GM23248 (cell line): ENCODE results near the gene CHRNG.

Experiments used
- EZH2 ChIP-seq: fragments of 200-600 bp; sonication (generic); IDR thresholded peaks from 2 replicates; pipeline ENCODE4 v1.6.1; 2018; ENCODE audit warnings: antibody characterized with exemption, mild to moderate bottlenecking; ENCODE audit not compliant: insufficient read depth, poor library complexity, severe bottlenecking
- EZH2phosphoT487 ChIP-seq: fragments of 200-600 bp; sonication (generic); IDR thresholded peaks from 2 replicates; pipeline ENCODE4 v1.6.1; 2018; ENCODE audit warnings: antibody characterized with exemption, moderate library complexity, mild to moderate bottlenecking, low read depth; ENCODE audit not compliant: insufficient read depth

DNA sequence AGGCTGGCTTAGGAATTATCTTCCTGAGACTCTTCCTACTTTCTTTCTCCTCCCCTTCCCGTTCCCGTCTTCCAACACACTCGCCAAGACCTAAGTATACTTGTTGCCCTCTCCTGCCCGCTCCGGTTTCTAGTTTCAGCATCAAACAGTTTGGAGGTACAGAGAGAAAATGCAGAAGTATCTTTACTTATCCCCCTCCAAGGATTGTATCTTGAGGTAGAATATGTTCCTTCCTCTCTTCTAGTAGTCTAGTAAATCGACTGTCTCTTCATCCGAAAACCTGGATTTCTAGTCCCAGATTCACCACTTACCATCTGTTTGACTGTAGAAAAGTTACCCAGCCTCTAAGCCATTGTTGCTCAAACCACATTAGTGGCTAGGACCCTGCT is 11.8 kb downstream of the CHRNG start:
- TF ChIP-seq EZH2: no peak
- no peak for TF ChIP-seq EZH2phosphoT487
